ENCODE results near the gene AJAP1. TPM values are rescaled to one million over a fixed set of nuclear protein-coding genes. Genes with fewer than 3 reads are reported as not detected.

AJAP1 gene
- total and polyA plus RNA-seq, 10 of the 15 experiments (the other 5 are each of a cell fraction or from before 2014, with no cell fraction given) = not detected

- no peak for TF ChIP-seq NKRF (conservative IDR thresholded peaks at IDR 0.05)
- TF ChIP-seq RUNX3 (IDR thresholded peaks at IDR 0.05; ENCODE audit: low read length) = no peak
- no peak for TF ChIP-seq SUPT20H (IDR thresholded peaks at IDR 0.05; ENCODE audit: borderline replicate concordance, control insufficient read depth, low read depth, low read length)
- TF ChIP-seq ZNF687 (IDR thresholded peaks at IDR 0.05) = no peak
- TF ChIP-seq IRF5 (IDR thresholded peaks at IDR 0.05; ENCODE audit: borderline replicate concordance) = no peak
- no peak for TF ChIP-seq MAX (IDR thresholded peaks at IDR 0.05; ENCODE audit: low read depth, low read length)
- no peak for TF ChIP-seq SRF (IDR thresholded peaks at IDR 0.05; ENCODE audit: low read depth in 2 of 2, low read length in 2 of 2)
- no peak for TF ChIP-seq ESRRA (IDR thresholded peaks at IDR 0.05; ENCODE audit: low read length)
- no peak for TF ChIP-seq CBFB (IDR thresholded peaks at IDR 0.05; ENCODE audit: low read depth)
- no peak for TF ChIP-seq IRF3 (IDR thresholded peaks at IDR 0.05)
- TF ChIP-seq IKZF2 (IDR thresholded peaks at IDR 0.05) = no peak
Observed at GRCh38 chr1:4755301-4755845, 101.0 kb downstream of the AJAP1 start (continued).
